Endothelial cell of umbilical vein (primary cell): ENCODE data around the gene S100A3. TPM values are rescaled to one million over a fixed set of nuclear protein-coding genes. Genes with fewer than 3 reads are reported as not detected.

ENCODE experiments used
- BruUV-seq: library from RNA; stranded (reverse); fragments of 400-500 nt; replicated peaks from 2 replicates; lab custom pipeline; 2021; lab: Mats Ljungman, UMichigan
- CTCF ChIA-PET: fragments of 300-600, 350-600 bp; sonication (Branson Sonifier 250); formaldehyde crosslinking; loops from one replicate; lab custom pipeline; 2021; ENCODE audit warnings: antibody characterized with exemption, inconsistent platforms; lab: Charles Lee
- POLR2A ChIA-PET: fragments of 300-600, 350-600 bp; sonication (Branson Sonifier 250); formaldehyde crosslinking; loops from one replicate; lab custom pipeline; 2021; ENCODE audit warnings: antibody characterized with exemption, inconsistent platforms; lab: Charles Lee
- DNase-seq: peaks from one replicate; pipeline ENCODE4 v3.0.0-alpha.2; 2011; ENCODE audit warnings: low read depth, low spot score
- FAIRE-seq: peaks from 2 replicates; lab custom pipeline; 2011; peaks lifted over from hg19 to GRCh38; lab: Jason Lieb, UNC
- H2AFZ ChIP-seq: 2 replicates; pipeline ENCODE4 v1.6.0; 2012; ENCODE audit warnings: low read depth, low read length, control low read depth, inconsistent platforms
- H3K27ac ChIP-seq: 2 replicates; pipeline ENCODE4 v1.5.1; 2011; ENCODE audit warnings: low read depth, mild to moderate bottlenecking, control low read depth, low read length, moderate library complexity; ENCODE audit not compliant: insufficient read depth
- H3K27me3 ChIP-seq, 2 experiments: 2 replicates each; pipeline versions ENCODE4 v1.6.0 to v1.6.1; 2011; ENCODE audit warnings: low read length in 2 of 2, mixed read lengths in 1 of 2; ENCODE audit not compliant: control insufficient read depth in 2 of 2, insufficient read depth in 2 of 2
- H3K36me3 ChIP-seq, 2 experiments: 2 replicates in 1 of 2; 3 replicates in 1 of 2; pipeline ENCODE4 v1.5.1; 2011; ENCODE audit warnings: low read length in 2 of 2, mild to moderate bottlenecking in 1 of 2, moderate library complexity in 1 of 2; ENCODE audit not compliant: control insufficient read depth in 2 of 2, insufficient read depth in 2 of 2; ENCODE audit errors: extremely low read depth in 1 of 2
- H3K4me1 ChIP-seq: 3 replicates; pipeline ENCODE4 v1.5.1; 2011; ENCODE audit warnings: mild to moderate bottlenecking, low read length; ENCODE audit not compliant: control insufficient read depth, insufficient read depth; ENCODE audit errors: extremely low read depth
- H3K4me2 ChIP-seq: 2 replicates; pipeline ENCODE4 v1.6.1; 2011; ENCODE audit warnings: low read length, control low read depth, mixed read lengths; ENCODE audit not compliant: insufficient read depth
- H3K4me3 ChIP-seq, 3 experiments: fragments of 200-600 bp in 1 of 3; sonication (generic), shearing (Covaris generic) in 1 of 3; replicated peaks in 1 of 3; 2 replicates each; pipeline ENCODE4 v1.5.1; 2011 to 2016; ENCODE audit warnings: control low read depth in 3 of 3, low read length in 3 of 3, mild to moderate bottlenecking in 2 of 3, inconsistent platforms in 1 of 3, low read depth in 1 of 3, moderate library complexity in 1 of 3; ENCODE audit not compliant: insufficient read depth in 1 of 3
- H3K79me2 ChIP-seq: 2 replicates; pipeline ENCODE4 v1.6.0; 2012; ENCODE audit warnings: low read length, inconsistent platforms; ENCODE audit not compliant: control insufficient read depth, insufficient read depth
- H3K9ac ChIP-seq: replicated peaks from 2 replicates; pipeline ENCODE3; 2011; ENCODE audit warnings: low read length, control low read depth; ENCODE audit not compliant: insufficient read depth; ENCODE audit errors: extremely low read depth
- H3K9me1 ChIP-seq: replicated peaks from 3 replicates; pipeline ENCODE4 v1.6.0; 2011; ENCODE audit warnings: mild to moderate bottlenecking, low read length; ENCODE audit not compliant: control insufficient read depth, insufficient read depth; ENCODE audit errors: extremely low read depth
- H3K9me3 ChIP-seq: replicated peaks from 2 replicates; pipeline ENCODE4 v1.5.1; 2012; ENCODE audit warnings: low read length, inconsistent platforms; ENCODE audit not compliant: control insufficient read depth, insufficient read depth
- H4K20me1 ChIP-seq: replicated peaks from 2 replicates; pipeline ENCODE3; 2011; ENCODE audit warnings: mild to moderate bottlenecking, low read length; ENCODE audit not compliant: control insufficient read depth, insufficient read depth; ENCODE audit errors: extremely low read depth
- CTCF ChIP-seq, 2 donors: IDR thresholded peaks; 1 replicate in 1 of 2; 2 replicates in 1 of 2; pipeline ENCODE4 v1.5.1; 2011; ENCODE audit warnings: low read length in 2 of 2, mild to moderate bottlenecking in 2 of 2, moderate library complexity in 2 of 2, control low read depth in 1 of 2, inconsistent platforms in 1 of 2, low read depth in 1 of 2; ENCODE audit not compliant: insufficient read depth in 1 of 2; ENCODE audit errors: extremely low read depth in 1 of 2
- JUN ChIP-seq: IDR thresholded peaks from 2 replicates; pipeline ENCODE4 v1.6.1; 2011; ENCODE audit warnings: borderline replicate concordance, low read depth; ENCODE audit not compliant: insufficient read length, insufficient read depth
- MYC ChIP-seq: IDR thresholded peaks from one replicate; pipeline ENCODE4 v1.6.1; 2011; ENCODE audit warnings: mild to moderate bottlenecking, low read depth, low read length
- POLR2A ChIP-seq: IDR thresholded peaks from 2 replicates; pipeline ENCODE4 v1.6.1; 2012; ENCODE audit warnings: low read depth, mild to moderate bottlenecking, control low read depth, low read length
- POLR2AphosphoS5 ChIP-seq: IDR thresholded peaks from 2 replicates; pipeline ENCODE4 v1.6.1; 2012; ENCODE audit warnings: low read depth, mild to moderate bottlenecking, control low read depth, low read length, moderate library complexity; ENCODE audit not compliant: insufficient read depth
- dilution Hi-C: fragments of 300-500 bp; cut with MboI; formaldehyde crosslinking; loops from one replicate; pipeline ENCODE4 v1.15.0; 2019; ENCODE audit warnings: low sequenced_read_pairs; ENCODE audit not compliant: extremely low pct_ligation_motif_present
- intact Hi-C: fragments of 100-400 bp; cut with micrococcal nuclease; formaldehyde crosslinking; loops from one replicate; pipeline ENCODE4 v1.10.0; 2022
- polyA plus RNA-seq, 4 experiments: library from polyadenylated mRNA; depleted of rRNA in 3 of 4; stranded (reverse) in 3 of 4; unstranded in 1 of 4; fragments of >200 nt; gene quantifications; 2 replicates each; pipeline versions ENCODE4 v1.2.1 to v1.2.3, GENCODE V29; 2011 to 2012; ENCODE audit warnings: missing spikeins in 1 of 4
- total RNA-seq: library from RNA; stranded (reverse); gene quantifications from 2 replicates; pipeline ENCODE4 v1.2.3, GENCODE V29; 2021

Gene S100A3
- total and polyA plus RNA-seq, 2 donors (not counting 3 experiments of a cell fraction or from before 2014, with no cell fraction given) = 0.42 to 1.3 TPM

DNA sequence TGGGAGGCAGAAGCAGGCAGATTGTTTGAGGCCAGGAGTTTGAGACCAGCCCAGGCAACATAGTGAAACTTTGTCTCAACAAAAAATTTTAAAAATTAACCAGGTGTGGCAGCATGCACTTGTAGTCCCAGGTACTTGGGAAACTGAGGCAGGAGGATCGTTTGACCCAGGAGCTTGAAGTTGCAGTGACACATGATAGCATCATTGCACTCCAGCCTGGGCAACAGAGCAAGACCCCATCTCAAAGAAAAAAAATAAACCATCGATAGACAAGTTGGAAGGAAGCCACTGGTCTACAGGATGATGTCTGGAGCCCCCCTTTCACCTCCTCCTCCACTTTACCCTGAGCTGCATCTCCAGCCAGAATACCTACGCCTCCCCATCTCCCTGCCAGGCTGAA lies 29.8 kb downstream of the S100A3 start:
- BruUV-seq = no TSS peak
- Histone ChIP-seq H3K4me2 (no peak overlapping the region), H3K9me3 (no peaks in the 10 kb centered on the region), H3K36me3 (no peaks in the 10 kb centered on the region), H3K79me2 (no peaks in the 10 kb centered on the region), H4K20me1 (no peaks in the 10 kb centered on the region), H3K4me1 (peaks cover 4% of the 10 kb centered on the region), H3K27me3 (no peaks in the 10 kb centered on the region), H3K27ac (no peak overlapping the region), H3K4me3 (no peak overlapping the region), H3K9me1 (no peaks in the 10 kb centered on the region), H2AFZ (no peak overlapping the region), H3K9ac (no peak overlapping the region)
- dilution Hi-C loops = no loop called here
- ChIA-PET POLR2A (no interaction called here), CTCF (interaction anchor here (2.5 kb wide), 1 partner anchor 13 kb away, joined by 14 read pairs; no protein-coding TSS in a partner anchor)
- DNase-seq = no peak
- no peak for TF ChIP-seq MYC
- TF ChIP-seq POLR2A = no peak
- TF ChIP-seq CTCF (IDR thresholded peaks at IDR 0.05; ENCODE audit: extremely low read depth in 1 of 2, insufficient read depth in 1 of 2, low read depth in 1 of 2, low read length in 2 of 2) = no peak
- TF ChIP-seq POLR2AphosphoS5 = no peak
- no peak for TF ChIP-seq JUN
- FAIRE-seq = no peak
- intact Hi-C loops = no loop called here
